IMR-90 (cell line): Measurements from ENCODE around the gene LRSAM1. TPM values are rescaled to one million over a fixed set of nuclear protein-coding genes. Genes with fewer than 3 reads are reported as not detected.

ENCODE experiments used
- ATAC-seq: fragments of 200-7000 bp; cut with Tn5 transposase; 2 replicates; pipeline ENCODE4 v1.9.1; 2020; ENCODE audit warnings: low read depth, mild to moderate bottlenecking, moderate library complexity
- BruUV-seq: library from RNA; stranded (reverse); fragments of 400-500 nt; replicated peaks from 2 replicates; lab custom pipeline; 2021; lab: Mats Ljungman, UMichigan
- CTCF ChIA-PET: fragments of 300-600 bp; formaldehyde crosslinking; extraction: SDS; loops from one replicate; lab custom pipeline; 2021; ENCODE audit warnings: antibody characterized with exemption; lab: Yijun Ruan, JAX
- POLR2A ChIA-PET: fragments of 300-600 bp; sonication (Branson Sonifier 250); formaldehyde crosslinking; loops from one replicate; lab custom pipeline; 2022; ENCODE audit warnings: antibody characterized with exemption; ENCODE audit not compliant: unreplicated experiment; lab: Charles Lee
- DNase-seq: peaks from one replicate; pipeline ENCODE4 v3.0.0; 2013
- H2AFZ ChIP-seq: replicated peaks from 2 replicates; pipeline ENCODE3; 2013; ENCODE audit warnings: low read length, mild to moderate bottlenecking; ENCODE audit not compliant: poor library complexity
- H2AK5ac ChIP-seq: 2 replicates; pipeline ENCODE4 v1.6.1; 2013; ENCODE audit warnings: low read depth, low read length, inconsistent platforms
- H2AK9ac ChIP-seq: replicated peaks from 2 replicates; pipeline ENCODE3; 2013; ENCODE audit warnings: mild to moderate bottlenecking, low read depth, low read length, moderate library complexity; ENCODE audit not compliant: poor library complexity
- H2BK120ac ChIP-seq: 2 replicates; pipeline ENCODE4 v1.6.1; 2013; ENCODE audit warnings: low read depth, low read length, inconsistent platforms
- H2BK15ac ChIP-seq: 3 replicates; pipeline ENCODE4 v1.6.1; 2013; ENCODE audit warnings: low read depth, low read length, inconsistent platforms
- H2BK20ac ChIP-seq: 2 replicates; pipeline ENCODE4 v1.6.1; 2013; ENCODE audit warnings: low read depth, mild to moderate bottlenecking, inconsistent platforms, low read length, moderate library complexity
- H2BK5ac ChIP-seq: 2 replicates; pipeline ENCODE4 v1.6.1; 2013; ENCODE audit warnings: mild to moderate bottlenecking, low read depth, low read length, inconsistent platforms; ENCODE audit not compliant: poor library complexity, severe bottlenecking
- H3K14ac ChIP-seq: replicated peaks from 2 replicates; pipeline ENCODE4 v1.6.1; 2013; ENCODE audit warnings: low read depth, low read length, inconsistent platforms
- H3K18ac ChIP-seq: 2 replicates; pipeline ENCODE4 v1.6.1; 2013; ENCODE audit warnings: low read depth, low read length, control low read depth
- H3K23ac ChIP-seq: 2 replicates; pipeline ENCODE4 v1.6.1; 2013; ENCODE audit warnings: low read depth, low read length, inconsistent platforms
- H3K27ac ChIP-seq: 2 replicates; pipeline ENCODE4 v1.5.1; 2013; ENCODE audit warnings: mild to moderate bottlenecking, control low read depth, low read length; ENCODE audit not compliant: insufficient read depth
- H3K27me3 ChIP-seq: 2 replicates; pipeline ENCODE4 v1.6.1; 2013; ENCODE audit warnings: low read length; ENCODE audit not compliant: control insufficient read depth, insufficient read depth
- H3K36me3 ChIP-seq: 2 replicates; pipeline ENCODE4 v1.6.1; 2013; ENCODE audit warnings: low read length, mixed read lengths; ENCODE audit not compliant: control insufficient read depth, insufficient read depth
- H3K4ac ChIP-seq: 2 replicates; pipeline ENCODE4 v1.6.1; 2013; ENCODE audit warnings: low read depth, low read length, inconsistent platforms
- H3K4me1 ChIP-seq: 2 replicates; pipeline ENCODE4 v1.6.1; 2013; ENCODE audit warnings: low read length, mixed read lengths; ENCODE audit not compliant: control insufficient read depth, insufficient read depth
- H3K4me2 ChIP-seq: 2 replicates; pipeline ENCODE4 v1.6.1; 2013; ENCODE audit warnings: low read depth, mild to moderate bottlenecking, control low read depth, low read length, moderate library complexity
- H3K4me3 ChIP-seq: 2 replicates; pipeline ENCODE4 v1.5.1; 2013; ENCODE audit warnings: low read depth, mild to moderate bottlenecking, control low read depth, low read length, moderate library complexity; ENCODE audit not compliant: insufficient read depth
- H3K56ac ChIP-seq: 2 replicates; pipeline ENCODE4 v1.6.1; 2013; ENCODE audit warnings: low read length, inconsistent platforms; ENCODE audit not compliant: insufficient read depth; ENCODE audit errors: extremely low read depth
- H3K79me1 ChIP-seq, 2 experiments: 2 replicates each; pipeline ENCODE4 v1.6.1; 2013; ENCODE audit warnings: low read length in 2 of 2, inconsistent platforms in 1 of 2, low read depth in 1 of 2
- H3K9ac ChIP-seq: 2 replicates; pipeline ENCODE4 v1.6.1; 2013; ENCODE audit warnings: low read depth, low read length, control low read depth
- H3K9me1 ChIP-seq: 2 replicates; pipeline ENCODE4 v1.6.1; 2013; ENCODE audit warnings: low read length, inconsistent platforms; ENCODE audit not compliant: insufficient read depth
- H3K9me3 ChIP-seq: 2 replicates; pipeline ENCODE4 v1.6.1; 2013; ENCODE audit warnings: low read length; ENCODE audit not compliant: control insufficient read depth, insufficient read depth
- H4K20me1 ChIP-seq: 2 replicates; pipeline ENCODE4 v1.6.1; 2013; ENCODE audit warnings: low read length, inconsistent platforms; ENCODE audit not compliant: insufficient read depth
- H4K5ac ChIP-seq: 2 replicates; pipeline ENCODE4 v1.6.1; 2013; ENCODE audit warnings: mild to moderate bottlenecking, low read depth, low read length, control low read depth
- H4K8ac ChIP-seq, 2 experiments: 2 replicates each; pipeline ENCODE4 v1.6.1; 2013; ENCODE audit warnings: low read depth in 2 of 2, low read length in 2 of 2, control low read depth in 1 of 2, inconsistent platforms in 1 of 2
- H4K91ac ChIP-seq: 2 replicates; pipeline ENCODE4 v1.6.1; 2013; ENCODE audit warnings: low read depth, low read length, inconsistent platforms; ENCODE audit not compliant: insufficient read depth
- CEBPB ChIP-seq: IDR thresholded peaks from 2 replicates; pipeline ENCODE4 v1.6.1; 2012; ENCODE audit warnings: low read depth, low read length, improper control_type of control experiment
- CHD1 ChIP-seq: IDR thresholded peaks from 2 replicates; pipeline ENCODE4 v1.6.1; 2012; ENCODE audit warnings: low read depth, low read length, improper control_type of control experiment
- CTCF ChIP-seq: conservative IDR thresholded peaks from 2 replicates; pipeline ENCODE4 v1.5.1; 2012; ENCODE audit warnings: mild to moderate bottlenecking, low read depth, low read length, improper control_type of control experiment
- ELK1 ChIP-seq: fragments of 150-350 bp; IDR thresholded peaks from 2 replicates; pipeline ENCODE4 v1.6.1; 2016; ENCODE audit warnings: low read depth, mild to moderate bottlenecking, low read length, moderate library complexity, borderline replicate concordance
- FOS ChIP-seq: fragments of 150-350 bp; IDR thresholded peaks from 2 replicates; pipeline ENCODE4 v1.6.1; 2016; ENCODE audit warnings: low read depth, low read length
- MAFK ChIP-seq: IDR thresholded peaks from 2 replicates; pipeline ENCODE4 v1.6.1; 2012; ENCODE audit warnings: low read depth, low read length, improper control_type of control experiment
- MXI1 ChIP-seq: IDR thresholded peaks from 2 replicates; pipeline ENCODE4 v1.6.1; 2012; ENCODE audit warnings: low read depth, mild to moderate bottlenecking, low read length, moderate library complexity, borderline replicate concordance
- POLR2A ChIP-seq: IDR thresholded peaks from 2 replicates; pipeline ENCODE4 v1.6.1; 2012; ENCODE audit warnings: mild to moderate bottlenecking, low read depth, low read length
- RAD21 ChIP-seq: IDR thresholded peaks from 2 replicates; pipeline ENCODE4 v1.6.1; 2012; ENCODE audit warnings: low read length, improper control_type of control experiment
- RCOR1 ChIP-seq: IDR thresholded peaks from 2 replicates; pipeline ENCODE4 v1.6.1; 2012; ENCODE audit warnings: mild to moderate bottlenecking, low read length, improper control_type of control experiment; ENCODE audit not compliant: insufficient replicate concordance
- RFX5 ChIP-seq: IDR thresholded peaks from 2 replicates; pipeline ENCODE4 v1.8.0; 2012; ENCODE audit warnings: low read depth, mild to moderate bottlenecking, low read length, moderate library complexity
- SMC3 ChIP-seq: fragments of 150-350 bp; IDR thresholded peaks from 2 replicates; pipeline ENCODE4 v1.6.1; 2016; ENCODE audit warnings: low read depth, mild to moderate bottlenecking, antibody characterized with exemption, low read length, moderate library complexity
- USF2 ChIP-seq: fragments of 150-350 bp; IDR thresholded peaks from 2 replicates; pipeline ENCODE4 v1.6.1; 2017; ENCODE audit warnings: mild to moderate bottlenecking, antibody characterized with exemption, low read length, low read depth
- WGBS, 2 experiments: methylation state at CpG; one replicate each; pipeline versions ENCODE4 v1.1.5 to v1.1.7; 2013; ENCODE audit warnings: missing lambda C conversion rate in 2 of 2; ENCODE audit not compliant: insufficient read length in 1 of 2; ENCODE audit errors: extremely low coverage in 2 of 2; 5-methylcytosine and 5-hydroxymethylcytosine counted together
- dilution Hi-C: fragments of 300-500 bp; cut with HindIII; formaldehyde crosslinking; loops from one replicate; pipeline ENCODE4 v1.14.3; 2018; ENCODE audit warnings: low sequenced_read_pairs; ENCODE audit not compliant: unreplicated experiment
- in situ Hi-C: fragments of 300-500 bp; cut with MboI; formaldehyde crosslinking; loops from 3 replicates; pipeline ENCODE4 v1.14.3; 2019; ENCODE audit warnings: low sequenced_read_pairs, inconsistent platforms, mixed read lengths
- intact Hi-C: fragments of 100-400 bp; cut with micrococcal nuclease; formaldehyde crosslinking; loops from 2 replicates; pipeline ENCODE4 v1.10.0; 2022
- polyA plus RNA-seq, 3 experiments: library from polyadenylated mRNA; depleted of rRNA; stranded (reverse); fragments of >200 nt; gene quantifications; 2 replicates each; pipeline ENCODE4 v1.2.3, GENCODE V29; 2012; ENCODE audit warnings: low replicate concordance in 1 of 3
- total RNA-seq: library from RNA; depleted of rRNA; stranded (reverse); fragments of >200 nt; gene quantifications from 2 replicates; pipeline ENCODE4 v1.2.3, GENCODE V29; 2012

Gene LRSAM1
- total and polyA plus RNA-seq, 2 of the 4 experiments (the other 2 are of a cell fraction) = 3.0 to 9.3 TPM

GRCh38 chr9:127404631-127405030 is 46.7 kb upstream of the LRSAM1 start (continued):
- no peak for TF ChIP-seq MAFK

GRCh38 chr9:127405344-127406125 is 45.8 kb upstream of the LRSAM1 start:
- Histone ChIP-seq H3K9me1 (peaks cover 6% of the 10 kb centered on the region; the same call in 1 of the 2 replicates), H3K9ac (no peak overlapping the region), H4K20me1 (no peaks in the 10 kb centered on the region), H3K23ac (no peak overlapping the region), H3K27me3 (no peaks in the 10 kb centered on the region), H3K4me2 (no peak overlapping the region), H3K4ac (no peak overlapping the region), H3K27ac (no peak overlapping the region), H4K5ac (no peak overlapping the region), H3K14ac (no peak overlapping the region), H2AFZ (no peak overlapping the region), H4K91ac (no peak overlapping the region), H3K56ac (no peak overlapping the region), H2BK5ac (no peak overlapping the region), H3K4me3 (no peak overlapping the region), H2BK120ac (no peak overlapping the region), H3K18ac (no peak overlapping the region), H3K36me3 (peaks cover 6% of the 10 kb centered on the region; the same call in 1 of the 2 replicates), H3K9me3 (no peaks in the 10 kb centered on the region), H2AK5ac (no peak overlapping the region), H3K4me1 (no peaks in the 10 kb centered on the region), H2BK15ac (no peak overlapping the region), H4K8ac (no peak overlapping the region), H3K79me1 (no peaks in the 10 kb centered on the region), H2AK9ac (no peak overlapping the region), H2BK20ac (no peak overlapping the region)
- dilution Hi-C loops (no loop called here), intact Hi-C loops (no loop called here), in situ Hi-C loops (no loop called here)
- ChIA-PET CTCF (interaction anchor here (1.1 kb wide), 1 partner anchor 9 kb away, joined by 3 read pairs; the partner anchor contains the start of gene SLC2A8), POLR2A (interaction anchor here (0.6 to 1.2 kb wide), 2 partner anchors 8 to 14 kb away, joined by 3 read pairs; partner anchors contain the start of gene SLC2A8)
- DNase-seq (no peak), ATAC-seq (no peak)
- TF ChIP-seq CEBPB = no peak
- TF ChIP-seq POLR2A = no peak
- TF ChIP-seq CHD1 = no peak
- TF ChIP-seq FOS = no peak
- TF ChIP-seq USF2 = no peak
- TF ChIP-seq SMC3 = no peak
- TF ChIP-seq RFX5 = no peak
- no peak for TF ChIP-seq MXI1
- no peak for TF ChIP-seq CTCF
- TF ChIP-seq RAD21 = no peak
- no peak for TF ChIP-seq ELK1
- TF ChIP-seq RCOR1 = no peak
- WGBS, 2 experiments = 94% methylated on average over 15 of the region's 20 CpGs; no CpG with 5 or more reads in 1 of the 2 experiments
- no TSS peak for BruUV-seq
